Testis (tissue), 3 donors: Measurements from ENCODE around the gene PSME2. TPM values are rescaled to one million over a fixed set of nuclear protein-coding genes. Genes with fewer than 3 reads are reported as not detected.
A peak's percentile ranks its signal among the peaks of the same experiment; 100 is the strongest.

ENCODE experiments used
- DNase-seq: peaks from one replicate; pipeline ENCODE4 v3.0.0-alpha.2; 2019
- H3K27ac ChIP-seq, 2 donors: fragments of 200-600 bp; sonication (generic); one replicate each; pipeline ENCODE4 v1.5.1; 2019
- H3K27me3 ChIP-seq: fragments of 200-600 bp; sonication (generic); one replicate; pipeline ENCODE4 v1.5.1; 2019
- H3K36me3 ChIP-seq: fragments of 200-600 bp; sonication (generic); one replicate; pipeline ENCODE4 v1.5.1; 2017; ENCODE audit warnings: low read depth; ENCODE audit errors: missing control alignments
- H3K4me1 ChIP-seq: fragments of 200-600 bp; sonication (generic); one replicate; pipeline ENCODE4 v1.5.1; 2019
- H3K4me3 ChIP-seq, 2 donors: fragments of 200-600 bp; sonication (generic); one replicate each; pipeline ENCODE4 v1.5.1; 2017 to 2019
- H3K9me3 ChIP-seq: fragments of 200-600 bp; sonication (generic); one replicate; pipeline ENCODE4 v1.5.1; 2017
- CTCF ChIP-seq, 3 experiments: fragments of 450-650 bp in 2 of 3; fragments of 200-600 bp in 1 of 3; sonication (generic) in 1 of 3; IDR thresholded peaks; one replicate each; pipeline ENCODE4 v1.5.1; 2016 to 2019; ENCODE audit warnings: antibody characterized with exemption in 3 of 3, mild to moderate bottlenecking in 2 of 3, moderate library complexity in 1 of 3
- POLR2A ChIP-seq: fragments of 450-650 bp; IDR thresholded peaks from one replicate; pipeline ENCODE4 v1.6.1; 2017; ENCODE audit warnings: antibody characterized with exemption, mild to moderate bottlenecking, moderate library complexity
- WGBS, 2 donors: methylation state at CpG; one replicate each; pipeline ENCODE4 v1.1.5; 2018; 5-methylcytosine and 5-hydroxymethylcytosine counted together
- intact Hi-C: fragments of 100-400 bp; cut with DNase I; formaldehyde crosslinking; loops from one replicate; pipeline ENCODE4 v1.15.1; 2023; ENCODE audit warnings: low total_unique reads
- polyA plus RNA-seq: library from polyadenylated mRNA; stranded (reverse); fragments of 350-450 nt; fragmentation: Illumina TruSeq; extraction: RNeasy Lipid Tissue Mini Kit (QIAGEN cat#74804); gene quantifications from one replicate; pipeline ENCODE4 v1.2.3, GENCODE V29; 2014; ENCODE audit warnings: low read depth, low replicate concordance; ENCODE audit not compliant: insufficient read depth
- total RNA-seq, 2 donors: library from RNA; depleted of rRNA; stranded (reverse); fragments of >200 nt; gene quantifications; one replicate each; pipeline ENCODE4 v1.2.3, GENCODE V29; 2016

Gene PSME2
- total and polyA plus RNA-seq, 3 donors from 2014 or later = 49.8 to 122 (median 78.1) TPM

- intact Hi-C loops = no loop called here
- WGBS, 2 donors = 25 to 30% methylated on average over 8 of the region's 8 CpGs
- no peaks in the 10 kb centered on the region for H3K36me3 ChIP-seq
- peaks cover 16% of the 10 kb centered on the region for H3K4me1 ChIP-seq
- peak overlapping the region; percentile 63 to 66 for H3K4me3 ChIP-seq
- TF ChIP-seq POLR2A (no peak), CTCF (IDR thresholded peaks at IDR 0.05) (no peak)
- peak overlapping the region; percentile 95 to 96 for H3K27ac ChIP-seq
- H3K9me3 ChIP-seq = no peaks in the 10 kb centered on the region
- DNase-seq = no peak
- H3K27me3 ChIP-seq = no peaks in the 10 kb centered on the region
These were observed 15.7 kb upstream of the PSME2 start for GRCh38 chr14:24162093-24162492.

- 9 to 10% methylated on average over 11 to 12 of the region's 12 CpGs for WGBS, 2 donors
- Histone ChIP-seq H3K4me1 (peaks cover 16% of the 10 kb centered on the region), H3K36me3 (no peaks in the 10 kb centered on the region), H3K27ac (peak within 1 kb of the TSS; percentile 95 to 96), H3K27me3 (no peaks in the 10 kb centered on the region), H3K9me3 (no peaks in the 10 kb centered on the region), H3K4me3 (peak within 1 kb of the TSS; percentile 63 to 66)
- peak; percentile 98 for DNase-seq
- TF ChIP-seq POLR2A (peak; percentile 25), CTCF (IDR thresholded peaks at IDR 0.05) (peak; percentile 94 to 99 (median 98))
- intact Hi-C loops = no loop called here
These were observed 14.7 kb upstream of the PSME2 start, which contains the start of gene IRF9 for GRCh38 chr14:24160850-24161804. Gene IRF9, plus strand, starts transcription at chr14:24161265. Its CDS starts 880 bp downstream, at chr14:24162145.

- H3K27ac ChIP-seq = peak overlapping the region; percentile 95 to 96
- 72 to 95% methylated on average over 2 to 4 of the region's 4 CpGs for WGBS, 2 donors
- TF ChIP-seq CTCF (IDR thresholded peaks at IDR 0.05) = no peak
- TF ChIP-seq POLR2A = no peak
- no peak overlapping the region for H3K4me3 ChIP-seq
- DNase-seq = no peak
- H3K4me1 ChIP-seq = peaks cover 16% of the 10 kb centered on the region
- intact Hi-C loops = no loop called here
- H3K36me3 ChIP-seq = no peaks in the 10 kb centered on the region
- no peaks in the 10 kb centered on the region for H3K9me3 ChIP-seq
- no peaks in the 10 kb centered on the region for H3K27me3 ChIP-seq
These were observed 14.1 kb upstream of the PSME2 start for GRCh38 chr14:24160499-24160849.

- no peak for TF ChIP-seq CTCF (IDR thresholded peaks at IDR 0.05)
- no peak for TF ChIP-seq POLR2A
- no peaks in the 10 kb centered on the region for H3K27me3 ChIP-seq
- no peak for DNase-seq
- H3K4me3 ChIP-seq = no peak overlapping the region
- intact Hi-C loops = no loop called here
- peaks cover 16% of the 10 kb centered on the region for H3K4me1 ChIP-seq
- no peaks in the 10 kb centered on the region for H3K9me3 ChIP-seq
- 81 to 93% methylated on average over 10 to 11 of the region's 11 CpGs for WGBS, 2 donors
- H3K27ac ChIP-seq = peak overlapping the region in 1 of 2 donors; percentile 96
- H3K36me3 ChIP-seq = no peaks in the 10 kb centered on the region
These were observed 13.5 kb upstream of the PSME2 start for GRCh38 chr14:24159777-24160498.
